HG03108 (cell line): Measurements from ENCODE around the gene RCSD1.

Experiments used
- ATAC-seq: cut with Tn5 transposase; IDR thresholded peaks from one replicate; pipeline ENCODE4 v1.9.1; 2021; ENCODE audit warnings: moderate library complexity; ENCODE audit not compliant: unreplicated experiment

The RCSD1 gene

GRCh38 chr1:167683226-167683625 is 53.2 kb downstream of the RCSD1 start:
- no peak for ATAC-seq

- no peak for ATAC-seq
These were observed 53.8 kb downstream of the RCSD1 start for GRCh38 chr1:167683641-167684502.

GRCh38 chr1:167685844-167686243 is 55.8 kb downstream of the RCSD1 start:
- ATAC-seq: no peak

GRCh38 chr1:167687919-167688519 is 58.0 kb downstream of the RCSD1 start:
- ATAC-seq: no peak

- no peak for ATAC-seq
These were observed 59.5 kb downstream of the RCSD1 start for GRCh38 chr1:167689567-167689920.

GRCh38 chr1:167690053-167690452 is 60.0 kb downstream of the RCSD1 start:
- no peak for ATAC-seq

- no peak for ATAC-seq
These were observed 63.5 kb downstream of the RCSD1 start for GRCh38 chr1:167693425-167694045.

GRCh38 chr1:167694691-167695090 is 64.7 kb downstream of the RCSD1 start:
- no peak for ATAC-seq

- no peak for ATAC-seq
These were observed 65.1 kb downstream of the RCSD1 start for GRCh38 chr1:167695147-167695546.

- ATAC-seq: no peak
These were observed 65.9 kb downstream of the RCSD1 start for GRCh38 chr1:167695756-167696561.

GRCh38 chr1:167697667-167698141 is 67.7 kb downstream of the RCSD1 start:
- ATAC-seq: no peak

GRCh38 chr1:167698313-167698712 is 68.3 kb downstream of the RCSD1 start:
- no peak for ATAC-seq

GRCh38 chr1:167701510-167701909 is 71.5 kb downstream of the RCSD1 start:
- ATAC-seq: no peak

- ATAC-seq: no peak
These were observed 73.5 kb downstream of the RCSD1 start for GRCh38 chr1:167703557-167703956.

- ATAC-seq: no peak
These were observed 74.7 kb downstream of the RCSD1 start for GRCh38 chr1:167704715-167705114.

- no peak for ATAC-seq
These were observed 75.2 kb downstream of the RCSD1 start for GRCh38 chr1:167705250-167705649.

GRCh38 chr1:167706363-167706762 is 76.3 kb downstream of the RCSD1 start:
- ATAC-seq: no peak

GRCh38 chr1:167706931-167707877 is 77.2 kb downstream of the RCSD1 start:
- peak; percentile 48 for ATAC-seq

GRCh38 chr1:167707942-167708341 is 77.9 kb downstream of the RCSD1 start:
- no peak for ATAC-seq

GRCh38 chr1:167708940-167709389 is 78.9 kb downstream of the RCSD1 start:
- ATAC-seq: no peak
